Measurements from ENCODE around the gene HLA-DRB1. TPM values are rescaled to one million over a fixed set of nuclear protein-coding genes. Genes with fewer than 3 reads are reported as not detected.
"Not testable (repeated sequence)": the region's sequence is repeated elsewhere in the genome, so short reads cannot be mapped to it uniquely, and the experiment has no call there.

HLA-DRB1 gene
- total RNA-seq, 1 donor from 2014 or later: 26.4 TPM

GRCh38 chr6:32602383-32602782 is 12.7 kb upstream of the HLA-DRB1 start:
- intact Hi-C loops (cut with micrococcal nuclease): no loop called here
- no peak for DNase-seq
- no peaks in the 10 kb centered on the region for H3K27me3 ChIP-seq (ENCODE audit: low read depth)
- H3K36me3 ChIP-seq: no peaks in the 10 kb centered on the region
- TF ChIP-seq CTCF (IDR thresholded peaks at IDR 0.05; ENCODE audit: borderline replicate concordance): no peak
- no peak overlapping the region for H3K4me3 ChIP-seq
- no peak overlapping the region for H3K27ac ChIP-seq (replicated peaks)
- H3K4me1 ChIP-seq: no peaks in the 10 kb centered on the region
- H3K9me3 ChIP-seq (replicated peaks): no peaks in the 10 kb centered on the region

- DNase-seq: no peak
- no peaks in the 10 kb centered on the region for H3K36me3 ChIP-seq
- intact Hi-C loops (cut with micrococcal nuclease): no loop called here
- no peak overlapping the region for H3K4me3 ChIP-seq
- H3K4me1 ChIP-seq: no peaks in the 10 kb centered on the region
- no peaks in the 10 kb centered on the region for H3K9me3 ChIP-seq (replicated peaks)
- H3K27me3 ChIP-seq (ENCODE audit: low read depth): no peaks in the 10 kb centered on the region
- TF ChIP-seq CTCF (IDR thresholded peaks at IDR 0.05; ENCODE audit: borderline replicate concordance): no peak
- no peak overlapping the region for H3K27ac ChIP-seq (replicated peaks)
These were observed 7.4 kb upstream of the HLA-DRB1 start for GRCh38 chr6:32597024-32597423.

- H3K27ac ChIP-seq (replicated peaks); H3K27me3 ChIP-seq (ENCODE audit: low read depth); intact Hi-C loops (cut with micrococcal nuclease): not testable (repeated sequence)
These were observed 1.1 kb upstream of the HLA-DRB1 start for GRCh38 chr6:32590713-32591112.

GRCh38 chr6:32588156-32588555 is 1.5 kb downstream of the HLA-DRB1 start:
- no peaks in the 10 kb centered on the region for H3K27me3 ChIP-seq (ENCODE audit: low read depth)
- H3K9me3 ChIP-seq (replicated peaks): no peaks in the 10 kb centered on the region
- DNase-seq: no peak
- no peaks in the 10 kb centered on the region for H3K4me1 ChIP-seq
- H3K27ac ChIP-seq (replicated peaks): no peak overlapping the region
- intact Hi-C loops (cut with micrococcal nuclease): no loop called here
- H3K4me3 ChIP-seq: no peak overlapping the region
- no peak for TF ChIP-seq CTCF (IDR thresholded peaks at IDR 0.05; ENCODE audit: borderline replicate concordance)
- no peaks in the 10 kb centered on the region for H3K36me3 ChIP-seq

More at GRCh38 chr6:32590713-32591112, 1.1 kb upstream of the HLA-DRB1 start:
- not testable (repeated sequence) for H3K36me3 ChIP-seq; H3K4me3 ChIP-seq; DNase-seq; H3K9me3 ChIP-seq (replicated peaks); H3K4me1 ChIP-seq

- H3K4me3 ChIP-seq: no peak overlapping the region
- DNase-seq: no peak
- no peaks in the 10 kb centered on the region for H3K36me3 ChIP-seq
- H3K4me1 ChIP-seq: no peaks in the 10 kb centered on the region
- no peaks in the 10 kb centered on the region for H3K9me3 ChIP-seq (replicated peaks)
- no peaks in the 10 kb centered on the region for H3K27me3 ChIP-seq (ENCODE audit: low read depth)
- H3K27ac ChIP-seq (replicated peaks): no peak overlapping the region
- no peak for TF ChIP-seq CTCF (IDR thresholded peaks at IDR 0.05; ENCODE audit: borderline replicate concordance)
- intact Hi-C loops (cut with micrococcal nuclease): no loop called here
These were observed 6.1 kb downstream of the HLA-DRB1 start for GRCh38 chr6:32583527-32583898.

- Histone ChIP-seq H3K27me3 (ENCODE audit: low read depth) (no peaks in the 10 kb centered on the region), H3K27ac (replicated peaks) (no peak overlapping the region), H3K9me3 (replicated peaks) (no peaks in the 10 kb centered on the region), H3K36me3 (no peaks in the 10 kb centered on the region), H3K4me1 (no peaks in the 10 kb centered on the region), H3K4me3 (no peak overlapping the region)
- TF ChIP-seq CTCF (IDR thresholded peaks at IDR 0.05; ENCODE audit: borderline replicate concordance): no peak
- no peak for DNase-seq
- intact Hi-C loops (cut with micrococcal nuclease): no loop called here
These were observed 8.1 kb downstream of the HLA-DRB1 start for GRCh38 chr6:32581315-32582095.
